ENCODE results near the gene IPO13.

DNA sequence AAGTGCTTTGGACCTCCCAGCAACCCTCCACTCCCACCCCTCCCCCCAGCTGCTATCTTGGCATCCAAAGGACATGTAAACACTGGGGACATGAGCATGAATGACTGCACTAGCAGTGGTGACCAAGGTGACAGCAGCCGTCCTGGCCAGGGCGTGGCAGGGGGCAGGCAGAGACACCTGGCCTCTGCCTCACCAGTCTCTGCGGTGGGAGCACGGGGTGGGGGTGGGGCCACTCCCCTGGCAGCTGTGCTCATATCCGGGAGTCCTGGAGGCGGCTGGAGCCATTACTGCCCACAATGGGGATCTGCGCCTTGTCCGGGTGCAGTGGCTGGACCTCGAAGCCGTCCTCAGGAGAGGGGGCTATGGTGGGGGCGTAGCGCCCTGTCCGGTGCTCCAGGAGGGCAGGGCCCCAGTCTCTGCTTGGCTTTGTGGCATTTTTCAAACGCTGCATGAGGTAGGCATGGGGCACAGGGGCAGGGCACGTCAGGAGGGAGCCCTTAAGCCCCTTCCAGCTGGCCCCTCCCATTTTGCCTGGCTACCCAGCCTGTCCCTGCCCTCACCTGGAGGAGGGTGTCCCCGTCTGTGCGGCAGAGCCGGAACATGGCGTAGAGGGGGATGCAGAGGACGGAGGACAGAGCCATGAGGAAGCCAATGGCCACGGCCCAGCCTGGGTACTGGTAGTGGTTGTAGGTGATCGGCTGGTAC is 50.7 kb downstream of the IPO13 start:
- TF ChIP-seq, protein P1, sequence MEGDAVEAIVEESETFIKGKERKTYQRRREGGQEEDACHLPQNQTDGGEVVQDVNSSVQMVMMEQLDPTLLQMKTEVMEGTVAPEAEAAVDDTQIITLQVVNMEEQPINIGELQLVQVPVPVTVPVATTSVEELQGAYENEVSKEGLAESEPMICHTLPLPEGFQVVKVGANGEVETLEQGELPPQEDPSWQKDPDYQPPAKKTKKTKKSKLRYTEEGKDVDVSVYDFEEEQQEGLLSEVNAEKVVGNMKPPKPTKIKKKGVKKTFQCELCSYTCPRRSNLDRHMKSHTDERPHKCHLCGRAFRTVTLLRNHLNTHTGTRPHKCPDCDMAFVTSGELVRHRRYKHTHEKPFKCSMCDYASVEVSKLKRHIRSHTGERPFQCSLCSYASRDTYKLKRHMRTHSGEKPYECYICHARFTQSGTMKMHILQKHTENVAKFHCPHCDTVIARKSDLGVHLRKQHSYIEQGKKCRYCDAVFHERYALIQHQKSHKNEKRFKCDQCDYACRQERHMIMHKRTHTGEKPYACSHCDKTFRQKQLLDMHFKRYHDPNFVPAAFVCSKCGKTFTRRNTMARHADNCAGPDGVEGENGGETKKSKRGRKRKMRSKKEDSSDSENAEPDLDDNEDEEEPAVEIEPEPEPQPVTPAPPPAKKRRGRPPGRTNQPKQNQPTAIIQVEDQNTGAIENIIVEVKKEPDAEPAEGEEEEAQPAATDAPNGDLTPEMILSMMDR (IDR thresholded peaks at IDR 0.05) = no peak
- TF ChIP-seq POLR2A (IDR thresholded peaks at IDR 0.05) = no peak
